Activated CD8-positive, alpha-beta memory T cell treated with anti-CD3 and anti-CD28 coated beads, Interleukin-2, amount 10 ng/mL, durations not matched to agents 7 days and 5 days (primary cell): ENCODE data around the gene TSGA10. TPM values are rescaled to one million over a fixed set of nuclear protein-coding genes. Genes with fewer than 3 reads are reported as not detected.

Experiments
- ATAC-seq: fragments of 150-1000 bp; cut with Tn5 transposase; one replicate; pipeline ENCODE4 v1.10.0; 2021; ENCODE audit warnings: moderate library complexity
- CTCF ChIA-PET: fragments of 350-600 bp; sonication (Branson Sonifier 250); formaldehyde crosslinking; loops from one replicate; lab custom pipeline; 2021; ENCODE audit warnings: antibody characterized with exemption; lab: Charles Lee
- DNase-seq: peaks from one replicate; pipeline ENCODE4 v3.0.0-alpha.2; 2020
- H3K27ac Mint-ChIP-seq: one replicate; pipeline ENCODE4 v1.8.0; 2021; ENCODE audit warnings: mild to moderate bottlenecking, mixed read lengths
- H3K27me3 Mint-ChIP-seq: one replicate; pipeline ENCODE4 v1.8.0; 2021; ENCODE audit warnings: mixed read lengths
- H3K36me3 Mint-ChIP-seq: one replicate; pipeline ENCODE4 v1.8.0; 2021; ENCODE audit warnings: mild to moderate bottlenecking, mixed read lengths
- H3K4me1 Mint-ChIP-seq: one replicate; pipeline ENCODE4 v1.8.0; 2021; ENCODE audit warnings: mixed read lengths
- H3K4me3 Mint-ChIP-seq: one replicate; pipeline ENCODE4 v1.8.0; 2021; ENCODE audit warnings: mild to moderate bottlenecking, moderate library complexity, mixed read lengths
- H3K9me3 Mint-ChIP-seq: one replicate; pipeline ENCODE4 v1.8.0; 2022; ENCODE audit warnings: low read depth, mixed read lengths
- total RNA-seq, 2 experiments: library from RNA; stranded (reverse); gene quantifications; one replicate each; pipeline ENCODE4 v1.2.3, GENCODE V29; 2021

TSGA10 gene
- total RNA-seq, 2 experiments from 2014 or later = 5.0 to 7.2 TPM

- Mint-ChIP-seq H3K27me3 (no peaks in the 10 kb centered on the region), H3K4me1 (peaks cover 53% of the 10 kb centered on the region), H3K9me3 (no peaks in the 10 kb centered on the region), H3K4me3 (peak within 1 kb of the TSS; percentile 98), H3K36me3 (peaks cover 16% of the 10 kb centered on the region), H3K27ac (peak within 1 kb of the TSS; percentile 94)
- CTCF ChIA-PET = interaction anchor here (0.7 to 2.9 kb wide), 12 partner anchors 9 to 310 kb away, joined by 3 to 20 read pairs (median 3); partner anchors contain the start of genes C2orf15, LIPT1, REV1 and TSGA10
- DNase-seq (peak; percentile 94), ATAC-seq (peak; percentile 96)
These were observed 26.2 kb upstream of the TSGA10 start, which contains the start of the genes MITD1 and MRPL30 for GRCh38 chr2:99180755-99181623. MITD1 (minus strand) TSS chr2:99181058; CDS start chr2:99180981, 77 bp downstream. MRPL30 (plus strand) TSS chr2:99181184; CDS start chr2:99186204, 5,020 bp downstream.

DNA sequence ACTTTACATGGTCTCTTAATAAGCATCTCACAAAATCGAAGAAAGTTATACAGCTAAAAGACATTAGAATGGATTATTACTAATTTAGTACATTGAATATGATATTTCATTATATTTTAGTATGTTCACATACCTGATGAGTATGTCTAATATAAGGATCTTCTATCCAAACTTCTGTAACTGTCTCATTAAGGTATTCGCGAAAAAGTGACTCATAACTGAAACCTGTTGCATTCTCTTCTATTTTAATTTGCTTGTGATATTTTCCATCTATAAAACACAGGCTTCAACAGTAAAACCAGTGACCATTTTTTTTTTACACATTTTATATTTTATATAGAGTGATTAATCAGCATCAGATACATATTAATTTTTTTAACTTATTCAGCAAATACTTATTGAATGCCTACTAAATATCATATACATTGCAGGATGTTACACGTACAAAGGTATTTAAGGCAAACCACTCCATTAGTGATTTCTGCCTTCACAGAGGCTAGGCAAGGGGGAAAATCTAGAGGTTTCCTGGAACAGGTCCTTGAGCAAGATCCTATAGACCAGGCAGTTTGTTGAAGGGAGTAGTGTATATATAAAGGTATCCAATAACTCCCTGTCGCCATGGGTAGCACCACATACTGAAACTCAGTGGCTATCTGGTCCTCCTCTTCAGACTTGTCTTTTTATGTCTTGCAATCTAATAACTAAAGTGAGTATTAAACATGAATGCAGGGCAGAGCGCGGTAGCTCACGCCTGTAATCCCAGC lies 16.8 kb upstream of the TSGA10 start:
- Mint-ChIP-seq H3K27me3 (no peaks in the 10 kb centered on the region), H3K4me3 (no peak overlapping the region), H3K4me1 (peaks cover 34% of the 10 kb centered on the region), H3K27ac (no peak overlapping the region), H3K9me3 (no peaks in the 10 kb centered on the region), H3K36me3 (peaks cover 47% of the 10 kb centered on the region)
- ATAC-seq (no peak), DNase-seq (no peak)
- CTCF ChIA-PET = interaction anchor here (0.8 kb wide), 1 partner anchor 14 kb away, joined by 5 read pairs; no protein-coding TSS in a partner anchor

- H3K4me3 Mint-ChIP-seq = no peak overlapping the region
These were observed 14.8 kb upstream of the TSGA10 start for GRCh38 chr2:99169534-99169933.

GRCh38 chr2:99166218-99166617 lies 11.5 kb upstream of the TSGA10 start:
- Mint-ChIP-seq H3K4me3 (no peak overlapping the region), H3K4me1 (peaks cover 17% of the 10 kb centered on the region), H3K27me3 (no peaks in the 10 kb centered on the region), H3K9me3 (no peaks in the 10 kb centered on the region), H3K36me3 (peaks cover 56% of the 10 kb centered on the region), H3K27ac (no peak overlapping the region)
- CTCF ChIA-PET = interaction anchor here (0.7 to 1.7 kb wide), 2 partner anchors 14 to 1985 kb away, joined by 3 to 5 read pairs; partner anchors contain the start of gene TBC1D8
- ATAC-seq = no peak
- no peak for DNase-seq

More at GRCh38 chr2:99169534-99169933, 14.8 kb upstream of the TSGA10 start:
- peak; percentile 68 for ATAC-seq
- peak overlapping the region; percentile 40 for H3K27ac Mint-ChIP-seq
- H3K27me3 Mint-ChIP-seq = no peaks in the 10 kb centered on the region
- CTCF ChIA-PET = interaction anchor here (0.9 to 2.2 kb wide), 4 partner anchors 9 to 320 kb away, joined by 3 to 10 read pairs (median 3); partner anchors contain the start of genes LIPT1, REV1 and TSGA10
- peaks cover 22% of the 10 kb centered on the region for H3K4me1 Mint-ChIP-seq
- DNase-seq = no peak
- peaks cover 52% of the 10 kb centered on the region for H3K36me3 Mint-ChIP-seq
- no peaks in the 10 kb centered on the region for H3K9me3 Mint-ChIP-seq

GRCh38 chr2:99159594-99159993 lies 4.9 kb upstream of the TSGA10 start:
- CTCF ChIA-PET = interaction anchor here (1.4 kb wide), 1 partner anchor 30 kb away, joined by 3 read pairs; no protein-coding TSS in a partner anchor
- Mint-ChIP-seq H3K27ac (peak overlapping the region; percentile 13), H3K4me1 (peaks cover 22% of the 10 kb centered on the region), H3K27me3 (no peaks in the 10 kb centered on the region), H3K36me3 (peaks cover 28% of the 10 kb centered on the region), H3K9me3 (no peaks in the 10 kb centered on the region), H3K4me3 (no peak overlapping the region)
- ATAC-seq (no peak), DNase-seq (no peak)

DNA sequence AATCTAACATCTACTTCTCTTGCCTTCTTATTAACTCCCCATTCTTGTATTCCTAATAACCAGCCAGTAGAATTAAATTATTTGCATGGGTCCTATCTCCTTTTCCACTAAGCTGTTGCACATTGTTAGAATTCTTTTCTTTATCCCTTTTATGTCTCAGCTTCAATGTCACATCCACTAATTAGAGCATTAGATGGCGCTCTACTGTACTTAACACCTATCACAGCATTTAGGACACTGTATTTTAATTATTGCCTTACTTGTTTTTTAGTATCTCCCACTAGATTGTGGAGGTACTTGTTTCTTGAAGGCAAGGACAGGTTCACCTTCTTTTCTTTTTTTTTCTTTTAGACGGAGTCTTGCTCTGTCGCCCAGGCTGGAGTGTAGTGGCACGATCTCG lies 3.9 kb upstream of the TSGA10 start:
- peaks cover 22% of the 10 kb centered on the region for H3K4me1 Mint-ChIP-seq
- no peaks in the 10 kb centered on the region for H3K27me3 Mint-ChIP-seq
- ATAC-seq (no peak), DNase-seq (no peak)
- H3K36me3 Mint-ChIP-seq = peaks cover 24% of the 10 kb centered on the region
- H3K4me3 Mint-ChIP-seq = no peak overlapping the region
- CTCF ChIA-PET = interaction anchor here (1.4 to 4.7 kb wide), 4 partner anchors 10 to 31 kb away, joined by 3 to 20 read pairs (median 8); partner anchors contain the start of genes MITD1 and MRPL30
- no peak overlapping the region for H3K27ac Mint-ChIP-seq
- no peaks in the 10 kb centered on the region for H3K9me3 Mint-ChIP-seq

- peak overlapping the region; percentile 1 for H3K27ac Mint-ChIP-seq
- ATAC-seq (no peak), DNase-seq (no peak)
- H3K4me1 Mint-ChIP-seq = peaks cover 22% of the 10 kb centered on the region
- H3K9me3 Mint-ChIP-seq = no peaks in the 10 kb centered on the region
- CTCF ChIA-PET = interaction anchor here (2.2 to 5.6 kb wide), 4 partner anchors 12 to 24 kb away, joined by 5 to 27 read pairs (median 15); partner anchors contain the start of genes C2orf15, MITD1 and MRPL30
- H3K27me3 Mint-ChIP-seq = no peaks in the 10 kb centered on the region
- H3K36me3 Mint-ChIP-seq = peaks cover 16% of the 10 kb centered on the region
- peak overlapping the region; percentile 2 for H3K4me3 Mint-ChIP-seq
These were observed 2.1 kb upstream of the TSGA10 start for GRCh38 chr2:99156891-99157290.

GRCh38 chr2:99153921-99154604 lies 679 bp downstream of the TSGA10 start:
- H3K27me3 Mint-ChIP-seq = no peaks in the 10 kb centered on the region
- H3K4me1 Mint-ChIP-seq = peaks cover 22% of the 10 kb centered on the region
- ATAC-seq (no peak), DNase-seq (no peak)
- CTCF ChIA-PET = interaction anchor here (1.2 to 5.6 kb wide), 7 partner anchors 13 to 505 kb away, joined by 3 to 27 read pairs (median 3); partner anchors contain the start of genes C2orf15, MITD1 and MRPL30
- peak overlapping the region; percentile 85 for H3K4me3 Mint-ChIP-seq
- peaks cover 10% of the 10 kb centered on the region for H3K36me3 Mint-ChIP-seq
- H3K27ac Mint-ChIP-seq = peak overlapping the region; percentile 86
- no peaks in the 10 kb centered on the region for H3K9me3 Mint-ChIP-seq

GRCh38 chr2:99152199-99152895 lies 2.4 kb downstream of the TSGA10 start:
- peaks cover 20% of the 10 kb centered on the region for H3K4me1 Mint-ChIP-seq
- H3K4me3 Mint-ChIP-seq = no peak overlapping the region
- no peak for ATAC-seq
- H3K27me3 Mint-ChIP-seq = no peaks in the 10 kb centered on the region
- no peaks in the 10 kb centered on the region for H3K9me3 Mint-ChIP-seq
- H3K27ac Mint-ChIP-seq = no peak overlapping the region
- CTCF ChIA-PET = interaction anchor here (5.6 kb wide), 1 partner anchor 11 kb away, joined by 27 read pairs; the partner anchor contains the start of gene C2orf15
- peaks cover 8% of the 10 kb centered on the region for H3K36me3 Mint-ChIP-seq
- no peak for DNase-seq

- CTCF ChIA-PET = no interaction called here
- no peak overlapping the region for H3K27ac Mint-ChIP-seq
- no peaks in the 10 kb centered on the region for H3K27me3 Mint-ChIP-seq
- ATAC-seq (no peak), DNase-seq (no peak)
- no peak overlapping the region for H3K4me3 Mint-ChIP-seq
- H3K9me3 Mint-ChIP-seq = no peaks in the 10 kb centered on the region
- H3K36me3 Mint-ChIP-seq = peaks cover 4% of the 10 kb centered on the region
- peaks cover 4% of the 10 kb centered on the region for H3K4me1 Mint-ChIP-seq
These were observed 4.0 kb downstream of the TSGA10 start for GRCh38 chr2:99150706-99151105.

- Mint-ChIP-seq H3K4me3 (peak within 1 kb of the TSS; percentile 97), H3K9me3 (no peaks in the 10 kb centered on the region), H3K27me3 (peaks cover 3% of the 10 kb centered on the region), H3K27ac (peak within 1 kb of the TSS; percentile 87), H3K36me3 (peaks cover 6% of the 10 kb centered on the region), H3K4me1 (peaks cover 25% of the 10 kb centered on the region)
- CTCF ChIA-PET = interaction anchor here (0.7 to 2.5 kb wide), 6 partner anchors 9 to 44 kb away, joined by 3 to 27 read pairs (median 5); partner anchors contain the start of genes LIPT1, MITD1, MRPL30 and TSGA10
- peak; percentile 96 for DNase-seq
- ATAC-seq = peak; percentile 93
These were observed 13.3 kb downstream of the TSGA10 start, which contains the start of gene C2orf15 for GRCh38 chr2:99141110-99142108. C2orf15 (plus strand) TSS chr2:99141707; CDS start chr2:99150559, 8,852 bp downstream.
